Measurements from ENCODE around the gene PLXNB3. TPM values are rescaled to one million over a fixed set of nuclear protein-coding genes. Genes with fewer than 3 reads are reported as not detected.

PLXNB3 gene
- total RNA-seq, 1 donor, result 4.3 TPM

DNA sequence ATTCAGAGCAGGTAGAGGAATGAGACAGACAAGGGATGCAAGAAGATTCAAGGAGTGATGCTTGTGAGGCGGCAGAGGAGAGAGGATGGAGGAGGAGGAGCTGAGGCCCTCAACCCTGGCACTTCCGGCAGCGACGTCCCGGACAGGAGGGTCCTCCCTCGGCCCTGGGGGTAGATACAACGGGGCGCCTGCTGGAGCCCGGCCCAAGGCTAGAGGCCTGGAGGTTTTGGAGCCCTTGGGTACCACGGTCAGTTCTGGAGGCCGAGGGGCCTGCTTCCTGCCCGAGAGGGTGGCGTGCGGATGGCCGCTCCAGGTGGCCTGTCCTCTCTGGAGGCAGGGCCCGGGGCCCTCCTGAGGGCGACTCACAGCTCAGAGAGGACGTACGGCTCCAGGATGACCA is 43.9 kb downstream of the PLXNB3 start:
- Histone ChIP-seq H3K27me3 (ENCODE audit: insufficient read depth, low read length) (no peaks in the 10 kb centered on the region), H3K27ac (ENCODE audit: low read depth, low read length) (no peak overlapping the region), H4K20me1 (ENCODE audit: insufficient read depth, low read length) (no peaks in the 10 kb centered on the region), H3K36me3 (ENCODE audit: insufficient read depth, low read length) (no peaks in the 10 kb centered on the region), H3K4me1 (ENCODE audit: insufficient read depth, low read length) (no peaks in the 10 kb centered on the region), H3K79me2 (ENCODE audit: insufficient read depth, low read length) (no peaks in the 10 kb centered on the region), H2AFZ (ENCODE audit: low read length) (no peak overlapping the region), H3K9me3 (ENCODE audit: low read depth, low read length) (no peaks in the 10 kb centered on the region), H3K4me2 (ENCODE audit: insufficient read depth, low read length) (no peak overlapping the region), H3K4me3 (ENCODE audit: insufficient read depth, low read length) (no peak overlapping the region)
- no peak for TF ChIP-seq CTCF (IDR thresholded peaks at IDR 0.05; ENCODE audit: extremely low read depth, low read depth, low read length)
- no peak for DNase-seq (ENCODE audit: insufficient read length, low spot score, missing footprints)

DNA sequence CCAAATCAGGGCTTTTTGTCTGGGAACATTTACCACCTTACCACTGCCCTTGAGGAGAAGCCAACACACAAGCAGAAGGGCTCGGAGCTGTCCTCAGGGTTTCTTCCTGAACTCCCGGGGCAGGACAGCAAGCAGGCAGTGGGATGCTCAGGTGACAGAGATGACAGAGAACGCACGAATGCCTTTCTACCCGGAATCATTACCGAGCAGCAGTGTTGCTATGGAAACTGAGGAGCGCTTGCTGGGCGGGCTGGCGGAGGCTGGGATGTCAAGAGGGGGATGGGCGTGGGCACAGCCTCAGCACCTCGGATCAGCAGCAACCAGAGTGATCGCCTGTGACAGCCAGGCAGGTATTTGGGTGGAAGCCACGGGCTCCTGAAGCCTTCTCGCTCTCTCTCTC is 48.2 kb downstream of the PLXNB3 start:
- H3K9me3 ChIP-seq (ENCODE audit: low read depth, low read length), result no peaks in the 10 kb centered on the region
- H3K36me3 ChIP-seq (ENCODE audit: insufficient read depth, low read length), result no peaks in the 10 kb centered on the region
- no peak for TF ChIP-seq CTCF (IDR thresholded peaks at IDR 0.05; ENCODE audit: extremely low read depth, low read depth, low read length)
- H3K4me3 ChIP-seq (ENCODE audit: insufficient read depth, low read length), result no peak overlapping the region
- H3K4me2 ChIP-seq (ENCODE audit: insufficient read depth, low read length), result no peak overlapping the region
- no peaks in the 10 kb centered on the region for H3K4me1 ChIP-seq (ENCODE audit: insufficient read depth, low read length)
- DNase-seq (ENCODE audit: insufficient read length, low spot score, missing footprints), result no peak
- no peak overlapping the region for H2AFZ ChIP-seq (ENCODE audit: low read length)
- no peaks in the 10 kb centered on the region for H4K20me1 ChIP-seq (ENCODE audit: insufficient read depth, low read length)
- no peaks in the 10 kb centered on the region for H3K79me2 ChIP-seq (ENCODE audit: insufficient read depth, low read length)
- no peak overlapping the region for H3K27ac ChIP-seq (ENCODE audit: low read depth, low read length)
- peaks cover 5% of the 10 kb centered on the region for H3K27me3 ChIP-seq (ENCODE audit: insufficient read depth, low read length)

DNA sequence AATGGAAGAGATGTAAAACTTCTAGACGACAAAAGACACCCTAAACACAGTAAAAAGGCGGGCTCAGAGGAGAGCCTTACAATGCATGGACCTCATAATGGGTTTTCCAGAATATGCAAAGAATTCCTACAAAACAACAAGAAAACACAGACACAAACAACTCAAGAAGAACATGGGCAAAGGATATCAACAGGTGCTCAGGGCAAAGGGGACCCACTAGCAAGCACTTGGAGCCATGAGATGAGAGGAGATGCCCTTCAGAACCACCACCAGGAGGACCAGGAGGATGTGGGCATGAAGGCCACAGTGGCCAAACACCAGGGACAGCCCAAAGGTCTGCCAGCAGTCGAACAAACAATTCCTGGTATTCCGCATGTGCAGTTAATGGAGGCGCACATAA is 49.1 kb downstream of the PLXNB3 start:
- Histone ChIP-seq H3K4me2 (ENCODE audit: insufficient read depth, low read length) (no peak overlapping the region), H2AFZ (ENCODE audit: low read length) (no peak overlapping the region), H3K9me3 (ENCODE audit: low read depth, low read length) (no peaks in the 10 kb centered on the region), H3K27ac (ENCODE audit: low read depth, low read length) (no peak overlapping the region), H4K20me1 (ENCODE audit: insufficient read depth, low read length) (no peaks in the 10 kb centered on the region), H3K79me2 (ENCODE audit: insufficient read depth, low read length) (no peaks in the 10 kb centered on the region), H3K4me1 (ENCODE audit: insufficient read depth, low read length) (no peaks in the 10 kb centered on the region), H3K36me3 (ENCODE audit: insufficient read depth, low read length) (no peaks in the 10 kb centered on the region), H3K4me3 (ENCODE audit: insufficient read depth, low read length) (no peak overlapping the region), H3K27me3 (ENCODE audit: insufficient read depth, low read length) (peaks cover 5% of the 10 kb centered on the region)
- DNase-seq (ENCODE audit: insufficient read length, low spot score, missing footprints), result no peak
- no peak for TF ChIP-seq CTCF (IDR thresholded peaks at IDR 0.05; ENCODE audit: extremely low read depth, low read depth, low read length)

- Histone ChIP-seq H3K4me3 (ENCODE audit: insufficient read depth, low read length) (no peak overlapping the region), H3K4me1 (ENCODE audit: insufficient read depth, low read length) (no peaks in the 10 kb centered on the region), H3K79me2 (ENCODE audit: insufficient read depth, low read length) (no peaks in the 10 kb centered on the region), H4K20me1 (ENCODE audit: insufficient read depth, low read length) (no peaks in the 10 kb centered on the region), H3K27ac (ENCODE audit: low read depth, low read length) (no peak overlapping the region), H3K9me3 (ENCODE audit: low read depth, low read length) (no peaks in the 10 kb centered on the region), H3K36me3 (ENCODE audit: insufficient read depth, low read length) (no peaks in the 10 kb centered on the region), H2AFZ (ENCODE audit: low read length) (no peak overlapping the region), H3K4me2 (ENCODE audit: insufficient read depth, low read length) (no peak overlapping the region), H3K27me3 (ENCODE audit: insufficient read depth, low read length) (peaks cover 14% of the 10 kb centered on the region)
- peak; percentile 64 for DNase-seq (ENCODE audit: insufficient read length, low spot score, missing footprints)
- TF ChIP-seq CTCF (IDR thresholded peaks at IDR 0.05; ENCODE audit: extremely low read depth, low read depth, low read length), result no peak
These were observed 50.7 kb downstream of the PLXNB3 start for GRCh38 chrX:153814591-153815315.
